HepG2 (cell line): Measurements from ENCODE around the gene ITGB3. TPM values are rescaled to one million over a fixed set of nuclear protein-coding genes. Genes with fewer than 3 reads are reported as not detected.

Source experiments
- CREM ChIP-seq, 2 experiments: sonication (generic) in 1 of 2; formaldehyde crosslinking in 1 of 2; IDR thresholded peaks; 2 replicates each; pipeline versions ENCODE4 v1.4.0 to v1.6.1; 2016 to 2020; ENCODE audit warnings: antibody characterized with exemption in 1 of 2, mild to moderate bottlenecking in 1 of 2, missing genetic modification reagents in 1 of 2
- FOXK1 ChIP-seq: sonication (generic); formaldehyde crosslinking; IDR thresholded peaks from 2 replicates; pipeline ENCODE4 v1.4.0; 2020; ENCODE audit warnings: low read depth, missing genetic modification reagents, borderline replicate concordance
- HINFP ChIP-seq: sonication (generic); formaldehyde crosslinking; IDR thresholded peaks from 2 replicates; pipeline ENCODE4 v1.4.0; 2020; ENCODE audit warnings: low read depth, mild to moderate bottlenecking, missing genetic modification reagents
- JUN ChIP-seq: sonication (generic); formaldehyde crosslinking; IDR thresholded peaks from 2 replicates; pipeline ENCODE4 v1.4.0; 2020; ENCODE audit warnings: mild to moderate bottlenecking, missing genetic modification reagents
- NFE2 ChIP-seq: sonication (generic); formaldehyde crosslinking; IDR thresholded peaks from 2 replicates; pipeline ENCODE4 v1.4.0; 2020; ENCODE audit warnings: missing genetic modification reagents
- NR2F6 ChIP-seq, 2 experiments: IDR thresholded peaks; 2 replicates each; pipeline ENCODE4 v1.6.1; 2016; ENCODE audit warnings: antibody characterized with exemption in 1 of 2, mild to moderate bottlenecking in 1 of 2
- SMAD3 ChIP-seq: sonication (generic); formaldehyde crosslinking; IDR thresholded peaks from 2 replicates; pipeline ENCODE4 v1.4.0; 2020; ENCODE audit warnings: missing genetic modification reagents
- TOPORS ChIP-seq: sonication (generic); formaldehyde crosslinking; IDR thresholded peaks from 2 replicates; pipeline ENCODE4 v1.8.0; 2023; ENCODE audit warnings: mild to moderate bottlenecking, missing genetic modification reagents
- ZNF253 ChIP-seq: sonication (generic); formaldehyde crosslinking; IDR thresholded peaks from 2 replicates; pipeline ENCODE4 v1.8.0; 2022; ENCODE audit warnings: mild to moderate bottlenecking, missing genetic modification reagents, borderline replicate concordance
- ZNF263 ChIP-seq: sonication (generic); formaldehyde crosslinking; IDR thresholded peaks from 2 replicates; pipeline ENCODE4 v1.4.0; 2020; ENCODE audit warnings: missing genetic modification reagents
- ZNF274 ChIP-seq: sonication (generic); formaldehyde crosslinking; IDR thresholded peaks from 2 replicates; pipeline ENCODE4 v1.5.1; 2020; ENCODE audit warnings: mild to moderate bottlenecking, missing genetic modification reagents
- ZNF367 ChIP-seq: sonication (generic); formaldehyde crosslinking; IDR thresholded peaks from 2 replicates; pipeline ENCODE4 v1.4.0; 2020; ENCODE audit warnings: missing genetic modification reagents, borderline replicate concordance
- ZNF574 ChIP-seq: sonication (generic); formaldehyde crosslinking; IDR thresholded peaks from 2 replicates; pipeline ENCODE4 v1.4.0; 2020; ENCODE audit warnings: missing genetic modification reagents
- ZNF580 ChIP-seq: IDR thresholded peaks from 2 replicates; pipeline ENCODE4 v1.6.1; 2016; ENCODE audit warnings: low read depth, borderline replicate concordance
- ZNF607 ChIP-seq: sonication (generic); formaldehyde crosslinking; IDR thresholded peaks from 2 replicates; pipeline ENCODE4 v1.5.1; 2020; ENCODE audit warnings: missing genetic modification reagents, mild to moderate bottlenecking, borderline replicate concordance
- ZNF788 ChIP-seq: sonication (generic); formaldehyde crosslinking; IDR thresholded peaks from 2 replicates; pipeline ENCODE4 v1.5.0; 2020; ENCODE audit warnings: mild to moderate bottlenecking, missing genetic modification reagents, borderline replicate concordance
- polyA plus RNA-seq, 8 experiments: library from polyadenylated mRNA; depleted of rRNA in 3 of 8; stranded (reverse) in 7 of 8; unstranded in 1 of 8; fragments of >200 nt; fragmentation: Illumina TruSeq in 4 of 8; extraction: Trizol in 4 of 8; gene quantifications; 2 replicates each; pipeline versions ENCODE4 v1.2.1 to v1.2.3, GENCODE V29; 2011 to 2016; ENCODE audit warnings: low read depth in 4 of 8, missing spikeins in 1 of 8, mixed read lengths in 1 of 8; ENCODE audit not compliant: insufficient read depth in 1 of 8
- total RNA-seq, 5 experiments: library from RNA; depleted of rRNA; stranded (reverse); fragments of >200 nt; fragmentation: Illumina TruSeq; extraction: Trizol; gene quantifications; 2 replicates each; pipeline ENCODE4 v1.2.3, GENCODE V29; 2016; ENCODE audit warnings: low read depth in 1 of 5

The ITGB3 gene
- total and polyA plus RNA-seq, 2 of the 13 experiments (the other 11 are each of a cell fraction or from before 2014, with no cell fraction given) = 0.09 to 0.31 TPM

GRCh38 chr17:47229535-47230443 lies 23.8 kb upstream of the ITGB3 start (continued):
- TF ChIP-seq ZNF788 (CRISPR knock-in tag) (peak; percentile 66; the same call in 1 of the 2 replicates), NFE2 (no peak), JUN (CRISPR knock-in tag) (0 out of 2 replicates have a peak, but pooled peaks have one; percentile 26), SMAD3 (peak; percentile 47; the same call in 1 of the 2 replicates), FOXK1 (CRISPR knock-in tag) (peak; percentile 60; the same call in 1 of the 2 replicates), ZNF574 (CRISPR knock-in tag) (peak; percentile 87), ZNF580 (peak; percentile 65; the same call in 1 of the 2 replicates), ZNF274 (CRISPR knock-in tag) (peak; percentile 83; the same call in 1 of the 2 replicates), CREM (IDR thresholded peaks at IDR 0.05) (peak; percentile 37; the same call in 1 of the 2 replicates), CREM (CRISPR knock-in tag; IDR thresholded peaks at IDR 0.05) (no peak), ZNF263 (CRISPR knock-in tag) (0 out of 2 replicates have a peak, but pooled peaks have one; percentile 34), ZNF607 (0 out of 2 replicates have a peak, but pooled peaks have one; percentile 23), TOPORS (CRISPR knock-in tag) (0 out of 2 replicates have a peak, but pooled peaks have one; percentile 34), ZNF367 (no peak), ZNF253 (CRISPR knock-in tag) (no peak), HINFP (peak; percentile 52; the same call in 1 of the 2 replicates), NR2F6 (IDR thresholded peaks at IDR 0.05) (0 out of 2 replicates have a peak, but pooled peaks have one; percentile 25), NR2F6 (CRISPR knock-in tag; IDR thresholded peaks at IDR 0.05) (peak; percentile 63)
